Measurements from ENCODE around the gene DEFB124.

- TF ChIP-seq TAF1 (IDR thresholded peaks at IDR 0.05; ENCODE audit: low read depth): no peak
- no peak for TF ChIP-seq POLR2AphosphoS5 (IDR thresholded peaks at IDR 0.05)
- no peak for TF ChIP-seq CTCF (IDR thresholded peaks at IDR 0.05; ENCODE audit: poor library complexity, severe bottlenecking)
Observed at GRCh38 chr20:31425797-31426196, 49.1 kb downstream of the DEFB124 start.

All from neural cell (in vitro differentiated cells).